SW480 (cell line): ENCODE data around the gene ADAM29.
"Not testable (repeated sequence)": the region's sequence is repeated elsewhere in the genome, so short reads cannot be mapped to it uniquely, and the experiment has no call there.

Experiments used
- DNase-seq: peaks from one replicate; pipeline ENCODE4 v3.0.0-alpha.2; 2016; ENCODE audit warnings: low spot score

Gene ADAM29

GRCh38 chr4:174918058-174918457, at the start of gene ADAM29:
Gene ADAM29, plus strand, starts transcription at chr4:174918358. Its CDS starts 57,168 bp downstream, at chr4:174975526.
- DNase-seq: no peak

- no peak for DNase-seq
Observed at GRCh38 chr4:174869339-174869738, 48.8 kb upstream of the ADAM29 start.

- DNase-seq: no peak
Observed at GRCh38 chr4:174870311-174870710, 47.8 kb upstream of the ADAM29 start.

GRCh38 chr4:174871407-174871806, 46.8 kb upstream of the ADAM29 start:
- DNase-seq: no peak

GRCh38 chr4:174873146-174873545, 45.0 kb upstream of the ADAM29 start:
- DNase-seq: not testable (repeated sequence)

- DNase-seq: no peak
Observed at GRCh38 chr4:174873931-174874330, 44.2 kb upstream of the ADAM29 start.

- no peak for DNase-seq
Observed at GRCh38 chr4:174874898-174875297, 43.3 kb upstream of the ADAM29 start.

GRCh38 chr4:174880001-174880400, 38.2 kb upstream of the ADAM29 start:
- no peak for DNase-seq

GRCh38 chr4:174882317-174882992, 35.7 kb upstream of the ADAM29 start:
- DNase-seq: no peak

GRCh38 chr4:174907508-174907907, 10.7 kb upstream of the ADAM29 start:
- DNase-seq: no peak

- no peak for DNase-seq
Observed at GRCh38 chr4:174910271-174910670, 7.9 kb upstream of the ADAM29 start.

- DNase-seq: no peak
Observed at GRCh38 chr4:174912919-174913543, 5.1 kb upstream of the ADAM29 start.

- DNase-seq: no peak
Observed at GRCh38 chr4:174919886-174920423, 1.8 kb downstream of the ADAM29 start.

GRCh38 chr4:174926958-174927357, 8.8 kb downstream of the ADAM29 start:
- no peak for DNase-seq

- no peak for DNase-seq
Observed at GRCh38 chr4:174928174-174928573, 10.0 kb downstream of the ADAM29 start.

- DNase-seq: no peak
Observed at GRCh38 chr4:174928575-174929253, 10.6 kb downstream of the ADAM29 start.

GRCh38 chr4:174929346-174929745, 11.2 kb downstream of the ADAM29 start:
- DNase-seq: no peak

GRCh38 chr4:174930895-174931294, 12.7 kb downstream of the ADAM29 start:
- no peak for DNase-seq

- DNase-seq: no peak
Observed at GRCh38 chr4:174933083-174933482, 14.9 kb downstream of the ADAM29 start.

- no peak for DNase-seq
Observed at GRCh38 chr4:174934360-174934759, 16.2 kb downstream of the ADAM29 start.

GRCh38 chr4:174935607-174936006, 17.4 kb downstream of the ADAM29 start:
- DNase-seq: no peak

- DNase-seq: no peak
Observed at GRCh38 chr4:174940002-174940401, 21.8 kb downstream of the ADAM29 start.

GRCh38 chr4:174946246-174946645, 28.1 kb downstream of the ADAM29 start:
- DNase-seq: no peak
